Stimulated activated CD8-positive, alpha-beta memory T cell treated with anti-CD3 and anti-CD28 coated beads, Interleukin-15, amount 100 ng/mL, for 48 hours (primary cell): ENCODE data around the gene SHB.
A peak's percentile ranks its signal among the peaks of the same experiment; 100 is the strongest.
"Not testable (repeated sequence)": the region's sequence is repeated elsewhere in the genome, so short reads cannot be mapped to it uniquely, and the experiment has no call there.

ENCODE experiments used
- DNase-seq, 2 donors: peaks; one replicate each; pipeline ENCODE4 v3.0.0-alpha.2; 2020; ENCODE audit warnings: low read depth in 2 of 2

The SHB gene

DNA sequence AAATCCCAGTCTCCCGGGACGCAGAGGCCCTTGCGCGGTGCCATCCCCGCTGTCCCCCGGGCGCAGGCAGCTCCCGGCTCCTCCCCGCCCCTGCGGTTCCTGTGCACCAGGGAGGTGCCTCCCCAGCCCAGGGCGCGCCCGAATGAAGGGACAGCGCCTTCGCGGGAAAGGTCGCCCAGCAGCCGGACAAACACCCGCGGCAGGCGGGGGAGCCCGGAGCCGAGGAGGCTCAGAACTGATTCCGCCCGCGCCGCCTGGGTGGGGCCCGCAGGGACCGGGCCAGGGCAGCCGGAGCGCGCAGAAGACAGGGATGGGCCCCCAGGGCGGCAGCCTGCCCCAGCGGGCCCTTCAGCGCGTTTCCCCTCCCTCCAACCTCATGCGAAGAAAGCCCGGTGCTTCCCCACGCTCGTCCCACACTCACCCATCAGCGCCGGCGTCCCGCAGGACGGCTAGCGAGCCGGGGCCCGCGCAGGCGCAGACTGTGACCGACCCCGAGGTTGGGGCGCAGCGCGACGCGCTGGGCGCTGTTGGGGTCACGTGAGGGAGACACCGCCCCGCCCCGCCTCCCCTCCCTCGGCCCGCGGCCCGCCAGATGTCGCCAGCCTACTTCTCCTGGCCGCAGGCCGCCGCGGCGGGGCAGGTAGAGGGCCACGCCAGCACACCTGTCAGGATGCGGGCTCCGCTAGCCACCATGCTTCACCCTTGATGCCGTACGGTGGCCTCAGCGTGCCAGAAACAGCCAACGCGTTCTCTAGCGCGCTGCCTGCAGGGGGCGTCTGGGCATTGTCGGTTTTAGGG lies 165.2 kb downstream of the SHB start, which contains the start of gene SLC25A51:
SLC25A51 (minus strand) TSS at position 481 of the 798 bp plus-strand sequence. CDS start 15,577 bp downstream, outside the sequence.
- DNase-seq: peak; percentile 86

DNA sequence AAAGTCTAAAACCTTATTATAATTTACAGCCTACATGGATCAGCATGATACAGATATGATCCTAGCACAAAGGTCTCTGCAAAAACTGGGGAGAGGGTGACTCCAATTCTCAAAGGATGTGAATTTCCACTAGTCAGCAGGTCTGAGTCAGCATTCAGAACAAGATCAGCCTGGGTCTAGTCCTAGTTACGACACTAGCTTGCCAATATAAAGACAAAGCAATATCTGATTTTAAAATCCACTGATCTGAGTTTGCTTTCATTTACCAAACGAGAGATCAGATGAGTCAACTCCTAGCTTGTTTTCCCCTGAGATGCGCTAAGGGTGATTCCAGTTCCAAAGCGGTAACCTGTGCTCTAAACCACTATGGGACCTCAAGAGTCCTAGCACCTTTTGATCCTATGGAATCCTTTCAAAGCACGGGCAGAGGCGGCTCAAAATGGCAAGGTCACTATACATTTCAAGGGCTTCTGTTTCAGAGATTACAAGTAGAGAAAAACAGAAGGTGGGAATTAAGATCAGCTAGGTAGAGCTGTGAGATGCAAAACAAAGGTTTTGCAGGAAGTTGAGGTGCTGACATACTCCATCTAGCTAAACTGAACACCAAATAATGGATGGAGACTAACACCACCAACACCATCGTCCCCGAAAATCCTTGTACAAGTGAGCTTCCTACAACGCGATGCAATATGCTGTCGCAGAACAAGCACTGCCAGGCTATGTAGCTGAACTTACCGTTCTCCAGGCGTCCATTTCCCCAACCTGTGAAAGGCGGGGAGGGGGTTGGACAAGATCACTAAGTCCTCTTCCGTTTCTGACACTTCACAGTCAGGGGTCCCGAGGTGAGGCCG lies 166.0 kb downstream of the SHB start:
- DNase-seq: no peak

GRCh38 chr9:37902131-37902530 lies 166.9 kb downstream of the SHB start:
- no peak for DNase-seq

DNA sequence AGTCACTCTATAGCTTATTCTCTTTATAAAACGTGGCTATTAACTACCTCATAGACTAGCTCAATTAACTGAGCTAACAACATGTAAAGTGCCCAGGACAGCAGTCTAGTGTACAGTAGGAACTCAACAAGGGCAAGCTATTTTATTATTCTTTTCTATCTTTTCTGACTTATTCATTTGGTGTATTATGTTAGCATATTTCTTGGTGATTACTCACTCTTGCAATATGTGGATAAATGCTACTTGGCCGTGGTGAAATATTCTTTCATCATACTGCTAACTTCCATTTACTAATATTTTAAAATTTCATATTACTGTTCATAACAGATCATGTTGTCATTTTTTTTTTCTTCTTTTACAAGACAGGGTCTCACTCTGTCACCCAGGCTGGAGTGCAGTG lies 170.0 kb downstream of the SHB start:
- no peak for DNase-seq

DNA sequence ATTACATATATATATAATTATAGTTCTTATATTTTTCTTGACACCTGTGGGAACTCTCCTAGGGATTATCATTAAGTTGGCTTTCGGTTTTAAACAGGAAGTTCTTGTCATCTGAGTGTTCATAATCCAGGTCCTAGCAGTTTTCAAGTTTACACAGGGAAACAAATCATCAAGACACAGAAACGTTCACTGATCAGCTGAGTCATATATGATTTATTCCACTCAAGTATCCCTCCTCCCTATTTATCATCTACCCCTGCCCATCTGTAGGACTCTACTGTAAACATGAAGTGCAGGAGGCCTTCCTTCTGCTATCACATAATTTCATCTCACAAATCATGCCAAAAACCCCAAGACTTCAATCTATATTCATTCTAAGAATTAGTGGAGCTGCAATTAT lies 171.4 kb downstream of the SHB start:
- DNase-seq: no peak

DNA sequence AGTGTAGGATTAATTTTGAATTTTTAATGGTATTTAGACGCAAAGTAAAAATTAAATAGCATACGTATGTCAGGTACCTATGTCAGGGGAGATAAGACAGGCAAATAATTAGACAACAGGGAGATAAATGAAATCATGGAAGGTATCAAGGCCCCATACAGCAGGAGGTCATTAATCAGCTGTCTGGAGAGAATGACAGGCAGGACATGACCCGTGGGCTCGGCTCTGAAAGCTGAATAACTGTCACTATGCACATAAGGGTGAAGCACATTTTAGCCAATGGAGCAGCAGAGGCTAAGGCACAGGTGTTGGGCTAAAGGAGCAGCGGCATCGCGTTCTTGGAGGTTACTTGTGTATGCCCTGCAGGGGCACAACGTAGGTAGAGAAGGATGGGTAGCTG lies 177.0 kb downstream of the SHB start:
- no peak for DNase-seq

DNA sequence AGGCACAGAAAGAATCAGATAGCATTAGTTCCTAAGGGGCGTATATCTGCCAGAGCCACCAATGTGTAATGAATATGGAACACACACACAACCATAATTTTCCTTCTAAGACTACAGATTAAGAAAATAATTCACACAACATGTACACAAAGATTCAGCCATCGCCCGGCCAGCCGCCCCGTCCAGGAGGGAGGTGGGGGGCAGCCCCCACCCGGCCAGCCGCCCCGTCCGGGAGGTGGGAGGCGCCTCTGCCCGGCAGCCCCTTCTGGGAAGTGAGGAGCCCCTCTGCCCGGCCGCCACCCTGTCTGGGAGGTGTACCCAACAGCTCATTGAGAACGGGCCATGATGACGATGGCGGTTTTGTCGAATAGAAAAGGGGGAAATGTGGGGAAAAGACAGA lies 178.0 kb downstream of the SHB start:
- DNase-seq: not testable (repeated sequence)

- DNase-seq: no peak
Measured at GRCh38 chr9:37889536-37889935, 179.5 kb downstream of the SHB start.

- not testable (repeated sequence) for DNase-seq
Measured at GRCh38 chr9:37887977-37888583, 180.9 kb downstream of the SHB start.

GRCh38 chr9:37880916-37881479 lies 188.0 kb downstream of the SHB start:
- no peak for DNase-seq

GRCh38 chr9:37876376-37876775 lies 192.7 kb downstream of the SHB start:
- DNase-seq: no peak

DNA sequence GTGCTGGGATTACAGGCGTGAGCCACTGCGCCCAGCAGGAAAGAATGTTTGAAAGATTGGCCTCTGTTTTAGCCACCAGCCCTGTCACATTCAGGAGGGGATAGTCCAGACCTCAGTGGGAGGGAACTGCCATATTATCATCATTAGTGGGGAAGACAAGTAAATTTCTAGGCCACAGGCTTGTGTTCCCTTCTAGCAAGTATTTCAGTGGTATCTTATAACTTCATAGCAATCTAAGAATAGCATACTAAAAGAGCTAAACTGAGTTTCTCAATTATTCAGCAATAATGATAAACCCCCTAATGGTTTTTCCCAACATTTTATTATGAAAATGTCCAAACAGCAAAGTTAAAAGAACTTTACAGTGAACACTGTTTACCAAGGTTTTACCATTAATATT lies 195.1 kb downstream of the SHB start:
- DNase-seq: no peak

DNA sequence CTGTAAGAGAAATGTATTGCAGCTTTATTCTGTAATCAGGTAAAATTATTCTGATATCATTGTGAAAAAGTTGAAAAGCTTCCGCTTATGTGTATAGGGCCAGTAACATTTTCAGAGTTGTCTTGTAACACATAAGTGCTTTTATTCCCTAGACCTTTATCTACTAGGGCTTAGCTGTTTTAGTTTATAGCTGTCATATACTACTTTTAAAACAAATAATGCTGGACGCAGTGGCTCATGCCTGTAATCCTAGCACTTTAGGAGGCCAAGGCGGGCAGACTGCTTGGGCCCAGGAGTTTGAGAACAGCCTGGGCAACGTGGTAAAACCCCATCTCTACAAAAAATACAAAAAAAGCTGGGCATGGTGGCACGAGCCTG lies 198.2 kb downstream of the SHB start:
- no peak for DNase-seq

GRCh38 chr9:37870081-37870798 lies 198.8 kb downstream of the SHB start:
- DNase-seq: no peak
